GM18519 (cell line): ENCODE results near the gene CALR.
"Not testable (repeated sequence)": the region's sequence is repeated elsewhere in the genome, so short reads cannot be mapped to it uniquely, and the experiment has no call there.

ENCODE experiments used
- ATAC-seq: cut with Tn5 transposase; IDR thresholded peaks from one replicate; pipeline ENCODE4 v1.9.1; 2021; ENCODE audit warnings: mild to moderate bottlenecking, moderate library complexity; ENCODE audit not compliant: unreplicated experiment, low FRiP score

CALR gene

DNA sequence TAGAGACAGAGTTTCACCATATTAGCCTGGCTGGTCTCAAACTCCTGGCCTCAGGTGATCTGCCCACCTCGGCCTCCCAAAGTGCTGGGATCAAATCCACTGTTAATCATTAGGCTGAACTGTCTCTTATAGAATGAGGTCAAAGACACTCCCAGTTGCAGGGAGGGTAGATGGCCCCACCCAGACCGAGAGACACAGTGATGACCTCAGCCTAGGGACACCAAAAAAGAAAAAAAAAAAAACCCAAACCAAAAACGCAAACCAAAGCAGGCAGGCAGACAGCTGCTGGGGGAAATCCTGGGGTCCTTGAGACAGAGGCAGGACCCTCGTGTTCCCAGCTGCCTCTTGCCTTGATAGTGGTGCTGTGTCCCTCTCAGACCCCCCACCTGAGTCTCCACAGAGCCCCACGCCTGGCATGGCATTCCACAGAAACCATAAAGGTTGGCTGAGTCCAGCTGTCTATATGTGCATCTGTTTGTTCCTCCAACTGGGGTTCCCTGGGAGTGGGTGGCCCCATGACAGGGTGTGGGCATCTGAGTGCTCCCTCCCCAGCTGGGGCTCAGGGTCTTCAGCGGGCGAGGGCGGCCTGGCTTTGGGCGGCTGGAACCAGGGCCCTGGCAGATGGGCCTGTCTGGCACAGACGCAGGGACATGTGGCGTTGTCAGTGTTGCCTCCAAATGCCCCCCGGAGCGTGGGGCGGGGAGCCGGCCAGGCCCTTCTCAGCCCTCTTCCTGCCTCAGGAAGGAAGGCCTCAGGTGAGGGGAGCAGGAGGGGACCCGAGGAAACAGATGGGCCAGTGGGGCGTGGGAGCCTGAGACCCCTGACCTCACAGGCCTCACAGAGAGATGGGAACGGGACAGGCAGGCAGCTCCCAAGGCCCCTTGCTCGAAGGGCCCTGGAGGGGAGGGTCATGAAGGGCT is 36.2 kb downstream of the CALR start:
- no peak for ATAC-seq

DNA sequence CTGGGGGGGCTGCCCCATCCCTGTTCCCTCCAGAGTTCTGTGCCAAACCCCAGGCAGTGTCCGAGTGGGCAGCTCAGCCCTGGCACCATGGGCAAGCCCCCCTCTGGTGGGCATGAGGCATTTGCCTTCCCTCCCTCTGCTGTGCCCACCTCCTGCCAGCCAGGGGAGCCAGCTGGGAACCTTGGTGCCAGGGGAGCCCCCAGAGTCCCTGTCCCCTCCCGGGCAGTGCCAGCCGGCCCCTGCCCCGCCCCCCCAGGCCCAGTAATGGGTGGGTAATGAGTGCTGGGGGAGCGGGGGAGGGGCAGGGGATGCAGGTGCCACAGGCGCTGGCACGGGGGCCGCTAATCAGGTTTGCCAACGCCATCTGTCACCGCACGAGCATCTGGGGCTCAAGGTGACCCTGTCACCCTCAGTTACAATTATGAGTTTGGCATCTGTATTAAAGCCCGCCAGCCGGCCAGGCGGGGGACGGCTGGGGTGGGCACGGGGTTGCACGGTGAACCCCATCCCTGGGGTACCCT is 36.9 kb downstream of the CALR start:
- ATAC-seq = no peak

DNA sequence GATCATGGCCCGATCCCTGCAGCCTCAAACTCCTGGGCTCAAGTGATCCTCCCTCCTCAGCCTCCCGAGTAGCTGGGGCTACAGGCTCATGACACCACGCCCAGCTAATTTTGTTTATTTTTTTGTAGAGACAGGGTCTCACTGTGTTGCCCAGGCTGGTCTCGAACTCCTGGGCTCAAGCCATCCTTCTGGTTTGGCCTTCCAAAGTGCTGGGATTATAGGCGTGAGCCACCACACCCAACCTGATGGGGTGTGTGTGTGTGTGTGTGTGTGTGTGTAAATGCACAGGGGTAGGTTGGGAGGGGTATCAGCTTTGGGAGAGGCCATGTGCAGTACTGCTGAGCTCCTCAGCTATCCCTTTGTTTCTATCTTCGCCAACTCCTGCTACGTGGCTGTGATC is 37.7 kb downstream of the CALR start:
- not testable (repeated sequence) for ATAC-seq

DNA sequence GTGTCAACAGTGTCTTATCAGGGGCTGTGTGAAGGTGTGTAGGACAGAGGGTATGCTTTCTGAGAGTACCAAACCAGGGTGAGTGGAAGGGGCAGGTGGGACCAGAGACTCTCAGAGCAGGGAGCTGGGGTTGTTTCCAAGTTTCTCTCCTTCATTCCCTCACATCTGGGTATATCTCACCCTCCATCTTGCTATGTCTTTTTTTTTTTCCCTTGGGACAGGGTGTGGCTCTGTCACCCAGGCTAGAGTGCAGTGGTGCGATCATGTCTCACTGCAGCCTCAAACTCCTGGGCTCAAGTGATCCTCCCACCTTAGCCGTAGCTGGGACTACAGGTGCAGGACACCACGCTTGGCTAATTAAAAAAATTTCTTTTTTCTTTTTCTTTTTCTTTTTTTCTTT is 41.6 kb downstream of the CALR start:
- no peak for ATAC-seq

DNA sequence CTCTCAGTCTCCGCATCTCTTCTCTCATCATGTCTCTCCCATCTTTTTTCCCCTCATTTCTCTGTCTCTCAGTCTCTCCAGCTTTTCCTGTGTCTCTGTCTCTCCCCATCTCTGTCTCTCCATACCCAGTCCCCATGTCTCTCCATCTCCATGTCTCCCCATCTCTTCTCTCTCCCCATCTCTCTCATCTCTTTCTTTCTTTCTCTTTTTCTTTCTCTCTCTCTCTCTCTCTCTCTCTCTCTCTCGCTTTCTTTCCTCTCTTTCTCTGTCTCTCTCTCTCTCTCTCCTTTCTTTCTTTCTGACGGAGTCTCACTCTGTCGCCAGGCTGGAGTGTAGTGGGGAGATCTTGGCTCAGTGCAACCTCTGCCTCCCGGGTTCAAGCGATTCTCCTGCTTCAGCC is 44.2 kb downstream of the CALR start:
- no peak for ATAC-seq

DNA sequence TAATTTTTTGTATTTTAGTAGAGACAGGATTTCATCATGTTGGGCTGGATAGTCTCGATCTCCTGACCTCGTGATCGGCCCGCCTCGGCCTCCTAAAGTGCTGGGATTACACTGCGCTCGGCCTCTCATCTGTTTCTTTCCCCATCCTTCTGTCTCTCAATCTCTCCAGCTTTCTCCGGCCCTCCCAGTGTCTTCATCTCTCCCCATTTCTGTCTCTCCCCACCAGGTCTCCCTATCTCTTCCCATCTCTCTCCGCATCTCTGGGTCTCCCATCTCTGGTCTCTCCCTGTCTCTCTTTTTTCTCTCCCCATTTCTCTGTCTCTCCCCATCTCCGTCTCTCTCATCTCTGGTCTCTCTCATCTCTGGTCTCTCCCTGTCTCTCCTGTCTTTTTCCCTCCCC is 44.7 kb downstream of the CALR start:
- no peak for ATAC-seq

DNA sequence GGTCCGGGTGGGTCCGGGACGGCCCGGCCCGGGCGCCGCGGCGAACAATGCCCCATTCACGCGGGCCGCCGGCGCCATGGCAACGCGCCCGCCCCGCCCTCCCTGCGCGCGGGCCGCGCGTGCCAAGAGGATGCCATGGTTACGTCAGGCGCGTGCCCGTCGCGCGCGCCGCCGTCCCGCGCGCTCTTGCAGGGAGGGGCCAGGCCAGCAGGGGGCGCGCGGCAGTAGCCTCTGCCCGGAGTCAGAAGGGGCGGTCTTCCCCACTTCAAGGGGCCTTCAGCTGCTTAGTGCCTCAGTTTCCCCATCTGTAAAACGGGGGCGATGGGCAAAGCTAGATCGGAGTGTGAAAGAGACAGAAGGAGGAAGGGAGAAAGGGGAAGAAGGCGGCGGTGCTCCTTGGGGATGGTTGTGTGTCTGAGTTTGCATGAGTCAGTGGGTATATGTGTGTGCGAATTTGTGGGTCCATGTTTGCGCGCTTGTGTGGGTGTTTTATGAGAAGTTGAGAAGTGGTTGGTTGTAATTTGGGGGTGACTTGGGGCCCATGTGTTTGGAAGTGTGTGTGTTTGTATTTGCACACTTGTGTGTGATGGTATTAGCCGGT is 45.2 kb downstream of the CALR start:
- no peak for ATAC-seq

DNA sequence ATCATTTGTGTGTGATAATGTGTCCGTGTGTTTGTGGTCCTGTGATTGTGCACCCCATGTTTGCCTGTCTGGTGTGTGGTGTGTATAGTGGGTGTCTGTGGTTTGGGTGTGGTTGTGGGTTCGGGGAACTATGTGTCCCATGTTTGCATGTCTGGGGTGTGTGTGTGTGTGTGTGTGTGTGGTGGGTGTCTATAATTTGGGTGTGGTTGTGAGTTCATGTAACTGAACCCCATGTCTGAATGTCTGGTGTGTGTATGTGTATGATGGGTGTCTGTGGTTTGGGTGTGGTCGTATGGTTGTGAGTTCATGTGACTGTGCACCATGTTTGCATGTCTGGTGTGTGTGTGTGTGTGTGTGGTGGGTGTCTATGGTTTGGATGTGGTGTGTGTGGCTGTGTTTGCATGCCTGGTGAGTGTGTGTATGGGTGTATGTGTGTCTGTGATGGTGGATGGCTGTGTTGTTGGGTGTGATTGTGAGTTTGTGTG is 45.8 kb downstream of the CALR start:
- ATAC-seq = no peak

DNA sequence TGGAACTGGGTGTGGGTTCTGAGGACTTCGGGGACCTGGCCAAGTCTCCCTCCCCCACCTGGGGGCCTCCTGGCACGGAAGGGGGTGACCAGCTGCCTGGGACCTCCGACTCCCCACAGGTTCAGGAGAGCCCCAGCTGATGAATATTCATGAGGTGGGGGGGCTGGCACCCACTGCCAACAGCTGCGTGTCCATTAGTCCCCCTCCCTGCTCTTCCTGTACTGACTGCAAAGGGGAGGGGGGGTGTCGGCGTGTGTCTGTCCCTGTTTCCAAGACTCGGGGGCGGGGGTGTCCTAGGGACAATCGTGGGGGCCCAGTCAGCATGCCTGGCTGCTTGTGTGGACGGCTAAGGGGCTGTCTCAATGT is 46.3 kb downstream of the CALR start:
- no peak for ATAC-seq

DNA sequence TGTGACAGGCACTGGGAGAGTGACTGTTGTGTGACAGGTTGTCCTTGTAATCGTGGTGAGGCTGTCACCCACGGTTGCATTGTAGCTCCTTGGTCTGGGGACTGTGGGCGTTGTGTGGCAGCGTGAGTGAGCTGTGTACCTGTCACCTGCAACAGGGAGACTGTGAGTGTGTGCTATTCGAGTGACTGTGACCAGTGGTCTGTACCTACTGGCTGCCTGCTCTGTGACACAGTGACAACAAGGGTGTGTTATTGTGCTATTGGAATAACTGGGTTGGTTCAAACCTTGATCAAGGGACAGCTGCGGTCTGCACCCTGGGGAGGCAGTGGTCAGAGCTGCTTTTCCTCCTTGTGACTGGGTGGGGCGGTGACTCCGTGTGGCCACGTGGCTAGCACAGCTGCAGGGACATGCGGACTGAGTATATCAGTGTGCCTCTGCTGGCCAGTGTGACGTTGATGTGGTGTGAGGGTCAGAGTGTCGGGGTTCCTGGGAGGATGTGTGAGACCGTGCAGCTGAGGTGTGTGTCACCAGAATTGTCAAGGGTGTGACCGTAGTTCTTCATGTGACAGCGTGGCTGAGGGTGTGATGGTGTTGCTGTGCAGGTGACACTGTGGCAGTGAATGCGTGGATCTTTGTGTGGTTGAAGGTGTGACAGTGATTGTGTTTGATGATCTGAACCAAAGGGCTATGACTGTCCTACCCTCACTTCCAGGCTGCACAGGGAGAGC is 46.8 kb downstream of the CALR start:
- ATAC-seq = no peak

DNA sequence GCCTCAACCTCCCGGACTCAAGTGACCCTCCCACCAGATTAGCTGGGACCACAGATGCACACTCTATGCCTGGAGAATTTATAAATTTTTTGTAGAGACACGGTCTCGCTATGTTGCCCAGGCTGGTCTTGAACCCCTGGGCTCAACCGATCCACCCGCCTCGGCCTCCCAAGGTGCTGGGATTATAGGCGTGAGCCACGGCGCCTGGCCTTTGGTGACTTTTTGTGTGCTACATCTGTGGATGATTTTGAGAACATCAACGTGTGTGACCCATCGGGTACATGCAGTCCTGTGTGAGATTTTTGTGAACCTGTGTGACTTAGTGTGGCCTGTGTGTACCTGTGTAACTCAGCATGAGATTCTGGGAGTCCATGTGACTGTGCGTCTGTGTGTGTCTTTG is 48.3 kb downstream of the CALR start:
- no peak for ATAC-seq

DNA sequence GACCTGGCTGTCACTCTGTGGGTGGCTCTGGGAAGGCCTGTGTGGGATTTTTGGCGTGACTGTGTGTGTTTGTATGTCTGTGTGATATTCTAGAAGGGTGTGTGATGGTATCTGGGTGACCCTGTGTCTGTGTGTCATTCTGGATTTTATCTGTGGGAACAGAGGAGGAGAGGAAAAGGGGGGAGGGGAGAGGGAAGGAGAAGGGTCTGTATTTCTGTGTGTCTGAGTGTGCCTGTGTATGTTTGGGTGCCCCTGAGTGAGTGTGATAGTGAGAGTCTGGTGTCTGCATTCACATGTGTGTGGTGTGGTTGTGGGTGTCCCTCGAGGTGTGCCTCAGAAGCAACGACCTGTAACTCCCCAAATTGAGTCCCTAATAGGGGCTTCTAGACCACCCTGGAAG is 48.8 kb downstream of the CALR start:
- ATAC-seq = no peak

DNA sequence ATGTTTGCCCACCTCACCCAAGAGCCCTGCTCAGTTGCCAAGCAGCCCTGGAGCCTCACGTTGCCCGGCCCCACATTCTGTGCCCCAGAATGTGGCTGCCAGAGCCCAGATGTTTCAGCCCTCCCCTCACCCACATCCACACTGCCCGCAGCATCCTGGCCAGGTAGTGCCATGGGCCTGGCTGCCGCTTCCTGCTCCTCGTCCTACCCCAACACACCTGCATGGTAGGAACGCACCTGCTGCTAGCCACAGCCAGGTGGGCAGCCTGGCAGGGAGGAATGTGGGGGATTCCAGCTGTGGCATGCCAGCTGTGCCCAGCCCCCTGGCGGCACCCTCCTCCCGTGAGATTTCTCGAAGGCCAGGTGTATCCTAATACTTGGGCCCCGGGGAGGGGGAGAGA is 49.4 kb downstream of the CALR start:
- no peak for ATAC-seq

DNA sequence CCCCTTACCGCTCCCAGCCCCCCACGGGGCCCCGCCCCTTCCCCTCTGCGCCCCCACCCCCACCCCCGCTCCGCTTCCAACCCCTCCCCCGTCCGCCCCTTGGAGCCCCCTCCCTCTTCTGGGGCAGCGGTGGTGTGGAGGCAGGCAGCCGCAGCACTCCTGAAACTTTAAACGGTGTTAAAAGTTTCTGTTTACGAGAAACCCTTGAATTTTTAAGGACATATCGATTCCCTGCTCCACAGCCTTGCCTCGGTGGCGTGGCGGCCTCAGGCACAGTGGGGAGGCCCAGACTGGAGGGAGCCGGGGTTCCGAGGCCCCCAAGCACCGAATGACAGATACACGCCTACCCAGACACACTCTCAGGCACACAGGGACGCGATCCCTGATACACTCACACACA is 52.0 kb downstream of the CALR start:
- no peak for ATAC-seq

DNA sequence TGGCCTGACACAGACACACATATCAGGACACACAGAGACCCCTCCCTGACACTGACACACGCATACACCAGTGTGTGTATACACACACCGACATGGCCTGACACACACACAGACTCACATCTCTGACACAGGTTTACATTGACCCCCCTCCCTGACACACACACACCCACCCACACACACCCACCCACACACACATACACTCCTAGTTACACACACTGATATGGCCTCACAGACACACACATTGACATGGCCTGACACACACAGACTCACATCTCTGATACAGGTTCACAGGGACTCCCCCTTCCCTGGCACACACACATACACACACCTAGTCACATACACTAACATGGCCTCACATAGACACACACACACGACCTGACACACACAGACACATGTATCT is 52.4 kb downstream of the CALR start:
- ATAC-seq = no peak

DNA sequence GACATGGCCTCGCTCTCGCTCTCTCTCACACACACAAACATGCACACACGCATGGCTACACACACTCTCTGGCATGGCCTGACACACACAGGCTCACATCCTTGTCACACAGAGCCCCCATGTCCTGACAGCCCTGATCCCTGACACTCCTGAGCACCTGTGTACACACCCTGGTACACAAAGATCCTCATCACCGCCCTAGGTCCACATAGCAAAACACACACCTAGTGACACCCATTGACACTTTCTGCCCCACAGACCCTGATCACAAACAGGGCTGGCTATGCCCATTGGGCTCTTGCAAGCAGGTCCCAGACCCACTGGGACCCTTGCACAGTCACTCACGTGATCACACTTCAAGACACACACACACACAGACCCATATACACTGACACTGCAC is 52.9 kb downstream of the CALR start:
- no peak for ATAC-seq

DNA sequence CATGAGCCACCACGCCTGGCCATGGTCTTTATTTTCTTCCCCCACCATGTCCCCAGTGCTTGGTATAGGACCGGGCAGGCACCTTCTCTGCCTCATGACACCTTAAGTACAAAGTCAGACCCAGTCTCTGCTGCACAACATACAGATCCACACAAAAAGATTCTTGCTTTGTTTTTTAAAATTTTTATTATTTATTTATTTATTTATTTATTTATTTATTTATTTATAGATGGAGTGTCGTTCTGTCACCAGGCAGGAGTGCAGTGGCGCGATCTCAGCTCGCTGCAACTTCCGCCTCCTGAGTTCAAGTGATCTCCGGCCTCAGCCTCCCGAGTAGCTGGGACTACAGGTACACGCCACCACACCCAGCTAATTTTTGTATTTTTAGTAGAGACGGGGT is 54.3 kb downstream of the CALR start:
- no peak for ATAC-seq

DNA sequence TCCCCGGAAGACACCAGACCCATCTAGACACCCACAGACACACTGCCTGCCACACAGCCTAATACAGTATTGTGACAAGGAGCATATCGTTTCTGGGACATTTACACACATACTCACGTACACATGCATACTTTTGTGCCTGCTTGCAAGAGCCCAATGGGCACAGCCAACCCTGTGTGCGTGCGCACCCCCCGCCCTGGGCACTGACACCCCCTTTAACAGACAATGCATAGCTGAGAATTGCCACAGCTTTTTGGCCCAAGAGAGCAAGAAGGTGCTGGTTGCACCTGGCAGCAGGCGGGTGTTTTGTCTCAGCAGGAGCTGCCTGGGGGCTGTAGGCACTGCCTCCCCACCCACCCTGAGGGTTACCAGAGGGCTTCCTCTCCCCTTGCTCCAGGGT is 55.2 kb downstream of the CALR start:
- ATAC-seq = no peak
